Measurements from ENCODE around the gene ADAMTS6.
"Not testable (repeated sequence)": the region's sequence is repeated elsewhere in the genome, so short reads cannot be mapped to it uniquely, and the experiment has no call there.

ADAMTS6 gene

GRCh38 chr5:65481635-65482295 is at the start of gene ADAMTS6:
ADAMTS6 (minus strand) TSS chr5:65481920; CDS start chr5:65473673, 8,247 bp downstream.
- DNase-seq (ENCODE audit: low read depth in 2 of 2), result peak; percentile 65 to 68

- DNase-seq (ENCODE audit: low read depth in 2 of 2), result no peak
These were observed 49.2 kb upstream of the ADAMTS6 start for GRCh38 chr5:65530904-65531303.

- DNase-seq (ENCODE audit: low read depth in 2 of 2), result no peak
These were observed 44.0 kb upstream of the ADAMTS6 start for GRCh38 chr5:65525726-65526125.

- no peak for DNase-seq (ENCODE audit: low read depth in 2 of 2)
These were observed 30.6 kb upstream of the ADAMTS6 start for GRCh38 chr5:65512170-65512937.

GRCh38 chr5:65508978-65509377 is 27.3 kb upstream of the ADAMTS6 start:
- DNase-seq (ENCODE audit: low read depth in 2 of 2), result no peak

GRCh38 chr5:65506961-65507360 is 25.2 kb upstream of the ADAMTS6 start:
- DNase-seq (ENCODE audit: low read depth in 2 of 2), result no peak

- DNase-seq (ENCODE audit: low read depth in 2 of 2), result no peak
These were observed 7.4 kb upstream of the ADAMTS6 start for GRCh38 chr5:65489119-65489518.

GRCh38 chr5:65488038-65488687 is 6.4 kb upstream of the ADAMTS6 start:
- not testable (repeated sequence) for DNase-seq (ENCODE audit: low read depth in 2 of 2)

GRCh38 chr5:65486803-65487202 is 5.1 kb upstream of the ADAMTS6 start:
- DNase-seq (ENCODE audit: low read depth in 2 of 2), result not testable (repeated sequence)

GRCh38 chr5:65485405-65485804 is 3.7 kb upstream of the ADAMTS6 start:
- no peak for DNase-seq (ENCODE audit: low read depth in 2 of 2)

- DNase-seq (ENCODE audit: low read depth in 2 of 2), result no peak
These were observed 2.0 kb upstream of the ADAMTS6 start for GRCh38 chr5:65483546-65484346.

GRCh38 chr5:65482736-65483545 is 1.2 kb upstream of the ADAMTS6 start:
- DNase-seq (ENCODE audit: low read depth in 2 of 2), result no peak

- no peak for DNase-seq (ENCODE audit: low read depth in 2 of 2)
These were observed 596 bp upstream of the ADAMTS6 start for GRCh38 chr5:65482296-65482735.

GRCh38 chr5:65481171-65481581 is 544 bp downstream of the ADAMTS6 start:
- no peak for DNase-seq (ENCODE audit: low read depth in 2 of 2)

- DNase-seq (ENCODE audit: low read depth in 2 of 2), result no peak
These were observed 1.3 kb downstream of the ADAMTS6 start for GRCh38 chr5:65480306-65480865.

- DNase-seq (ENCODE audit: low read depth in 2 of 2), result no peak
These were observed 2.2 kb downstream of the ADAMTS6 start for GRCh38 chr5:65479527-65479926.

- DNase-seq (ENCODE audit: low read depth in 2 of 2), result no peak
These were observed 3.4 kb downstream of the ADAMTS6 start for GRCh38 chr5:65478336-65478735.

GRCh38 chr5:65475895-65476294 is 5.8 kb downstream of the ADAMTS6 start:
- no peak for DNase-seq (ENCODE audit: low read depth in 2 of 2)

GRCh38 chr5:65475336-65475735 is 6.4 kb downstream of the ADAMTS6 start:
- DNase-seq (ENCODE audit: low read depth in 2 of 2), result no peak

- DNase-seq (ENCODE audit: low read depth in 2 of 2), result no peak
These were observed 7.5 kb downstream of the ADAMTS6 start for GRCh38 chr5:65474130-65474711.
